Activated T-helper 17 cell treated with anti-CD3 and anti-CD28 coated beads, Interleukin-2, amount 50 U/mL, for 72 hours (primary cell): ENCODE data around the gene ZNF627. TPM values are rescaled to one million over a fixed set of nuclear protein-coding genes. Genes with fewer than 3 reads are reported as not detected.
"Not testable (repeated sequence)": the region's sequence is repeated elsewhere in the genome, so short reads cannot be mapped to it uniquely, and the experiment has no call there.

Source experiments
- ATAC-seq: fragments of 150-1000 bp; cut with Tn5 transposase; replicated peaks from 2 replicates; pipeline ENCODE4 v1.10.0; 2021; ENCODE audit warnings: mild to moderate bottlenecking, moderate library complexity
- H3K27ac Mint-ChIP-seq: one replicate; pipeline ENCODE4 v1.8.0; 2022; ENCODE audit warnings: mixed read lengths
- H3K27me3 Mint-ChIP-seq: one replicate; pipeline ENCODE4 v1.8.0; 2022; ENCODE audit warnings: mixed read lengths
- H3K36me3 Mint-ChIP-seq: one replicate; pipeline ENCODE4 v1.8.0; 2022; ENCODE audit warnings: low read depth, mild to moderate bottlenecking, mixed read lengths
- H3K4me1 Mint-ChIP-seq: one replicate; pipeline ENCODE4 v1.8.0; 2022; ENCODE audit warnings: mixed read lengths
- H3K4me3 Mint-ChIP-seq: one replicate; pipeline ENCODE4 v1.8.0; 2022; ENCODE audit warnings: mild to moderate bottlenecking, mixed read lengths
- H3K9me3 Mint-ChIP-seq: one replicate; pipeline ENCODE4 v1.8.0; 2022; ENCODE audit warnings: mixed read lengths
- total RNA-seq, 2 donors: library from RNA; stranded (reverse); gene quantifications; one replicate each; pipeline ENCODE4 v1.2.3, GENCODE V29; 2022

Gene ZNF627
- total RNA-seq, 2 donors from 2014 or later, result 4.6 to 5.9 TPM

GRCh38 chr19:11564082-11564807 lies 33.0 kb upstream of the ZNF627 start:
- H3K27me3 Mint-ChIP-seq, ATAC-seq, H3K4me3 Mint-ChIP-seq, H3K27ac Mint-ChIP-seq, H3K36me3 Mint-ChIP-seq, H3K9me3 Mint-ChIP-seq: not testable (repeated sequence)
- H3K4me1 Mint-ChIP-seq, result peaks cover 23% of the 10 kb centered on the region

- not testable (repeated sequence) for H3K9me3 Mint-ChIP-seq, H3K27me3 Mint-ChIP-seq, H3K4me3 Mint-ChIP-seq, H3K27ac Mint-ChIP-seq, ATAC-seq, H3K36me3 Mint-ChIP-seq
- H3K4me1 Mint-ChIP-seq, result peaks cover 15% of the 10 kb centered on the region
Measured at GRCh38 chr19:11565649-11565980, 31.7 kb upstream of the ZNF627 start.

GRCh38 chr19:11566164-11566563 lies 31.1 kb upstream of the ZNF627 start:
- Mint-ChIP-seq H3K4me1 (peaks cover 13% of the 10 kb centered on the region), H3K4me3 (no peak overlapping the region), H3K9me3 (no peaks in the 10 kb centered on the region), H3K27ac (peak overlapping the region; percentile 12), H3K27me3 (no peaks in the 10 kb centered on the region), H3K36me3 (no peaks in the 10 kb centered on the region)
- ATAC-seq, result no peak

DNA sequence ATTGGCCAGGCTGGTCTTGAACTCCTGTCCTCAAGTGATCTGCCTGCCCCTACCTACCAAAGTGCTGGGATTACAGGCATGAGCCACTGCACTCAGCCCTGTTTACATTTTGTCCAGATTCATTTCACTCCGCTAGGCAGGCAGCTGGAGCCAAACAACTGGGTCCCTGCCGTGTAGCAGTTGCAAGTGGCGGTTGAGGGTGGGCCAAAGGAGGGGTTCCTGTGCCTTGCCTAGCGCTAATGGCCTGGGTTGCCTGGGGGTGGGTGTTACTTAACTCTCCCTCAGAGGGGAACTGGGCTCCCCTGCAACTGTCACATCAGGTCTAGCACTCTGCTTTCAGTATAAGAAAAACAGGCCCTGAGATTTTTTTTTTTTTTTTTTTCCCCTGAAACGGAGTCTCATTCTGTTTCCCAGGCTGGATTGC lies 27.2 kb upstream of the ZNF627 start:
- H3K36me3 Mint-ChIP-seq, result no peaks in the 10 kb centered on the region
- no peak overlapping the region for H3K27ac Mint-ChIP-seq
- no peaks in the 10 kb centered on the region for H3K27me3 Mint-ChIP-seq
- no peak overlapping the region for H3K4me3 Mint-ChIP-seq
- H3K4me1 Mint-ChIP-seq, result peaks cover 5% of the 10 kb centered on the region
- ATAC-seq, result no peak
- H3K9me3 Mint-ChIP-seq, result no peaks in the 10 kb centered on the region

GRCh38 chr19:11573354-11573753 lies 23.9 kb upstream of the ZNF627 start:
- ATAC-seq, H3K36me3 Mint-ChIP-seq, H3K4me1 Mint-ChIP-seq, H3K27ac Mint-ChIP-seq, H3K9me3 Mint-ChIP-seq, H3K27me3 Mint-ChIP-seq, H3K4me3 Mint-ChIP-seq: not testable (repeated sequence)

DNA sequence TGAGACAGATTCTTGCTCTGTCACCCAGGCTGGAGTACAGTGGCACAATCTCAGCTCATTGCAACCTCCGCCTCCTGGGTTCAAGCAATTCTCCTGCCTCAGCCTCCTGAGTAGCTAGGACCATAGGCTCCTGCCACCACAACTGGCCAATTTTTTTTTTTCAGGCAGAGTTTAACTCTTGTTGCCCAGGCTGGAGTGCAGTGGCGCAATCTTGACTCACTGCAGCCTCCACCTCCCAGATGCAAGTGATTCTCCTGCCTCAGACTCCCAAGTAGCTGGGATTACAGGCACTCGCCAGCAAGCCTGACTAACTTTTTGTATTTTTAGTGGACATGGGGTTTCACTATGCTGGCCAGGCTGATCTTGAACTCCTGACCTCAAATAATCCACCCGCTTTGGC lies 23.5 kb upstream of the ZNF627 start:
- not testable (repeated sequence) for ATAC-seq, H3K9me3 Mint-ChIP-seq, H3K4me3 Mint-ChIP-seq, H3K27me3 Mint-ChIP-seq, H3K36me3 Mint-ChIP-seq, H3K27ac Mint-ChIP-seq, H3K4me1 Mint-ChIP-seq

DNA sequence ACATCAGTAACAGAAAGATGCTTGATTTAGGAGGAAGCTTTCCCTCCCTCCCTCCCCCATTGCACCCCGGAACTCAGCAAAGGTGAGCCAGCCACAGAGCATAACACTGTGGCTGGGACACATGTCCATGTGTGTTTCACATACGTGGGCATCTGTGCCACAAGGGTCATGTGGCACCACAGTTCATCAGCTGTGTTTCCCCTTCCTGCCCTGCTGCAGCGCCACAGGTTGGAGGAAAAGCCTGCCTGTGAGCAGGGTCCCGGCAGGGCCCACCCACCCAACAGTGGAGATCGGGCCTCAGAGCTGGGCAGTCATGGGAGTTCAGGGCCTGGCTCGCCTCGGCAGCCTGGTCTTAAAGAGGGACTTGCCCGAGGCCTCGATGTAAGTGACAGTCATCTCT lies 22.6 kb upstream of the ZNF627 start:
- peak; percentile 81 for ATAC-seq
- Mint-ChIP-seq H3K36me3 (no peaks in the 10 kb centered on the region), H3K4me3 (no peak overlapping the region), H3K4me1 (no peaks in the 10 kb centered on the region), H3K27ac (no peak overlapping the region), H3K9me3 (no peaks in the 10 kb centered on the region), H3K27me3 (no peaks in the 10 kb centered on the region)

DNA sequence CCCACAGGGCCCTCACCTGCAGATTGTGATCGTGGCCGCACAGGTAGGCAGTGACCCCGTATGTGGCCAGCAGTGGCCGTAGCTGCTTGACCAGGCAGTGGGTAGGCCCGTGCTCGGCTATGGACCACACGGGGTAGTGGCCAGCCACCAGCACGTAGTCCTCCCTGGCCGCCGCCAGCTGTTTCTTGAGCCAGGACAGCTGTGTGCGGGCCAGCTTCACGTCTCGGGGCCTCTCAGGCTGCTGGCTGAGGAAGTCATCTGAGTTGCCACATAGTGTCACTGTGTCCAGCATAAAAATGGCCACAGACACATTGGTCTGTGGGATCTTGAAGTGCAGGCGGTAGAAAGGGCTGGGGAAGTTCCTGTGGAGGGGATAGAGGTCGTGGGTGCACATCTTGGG lies 21.1 kb upstream of the ZNF627 start:
- no peaks in the 10 kb centered on the region for H3K27me3 Mint-ChIP-seq
- no peak overlapping the region for H3K4me3 Mint-ChIP-seq
- peaks cover 5% of the 10 kb centered on the region for H3K4me1 Mint-ChIP-seq
- H3K36me3 Mint-ChIP-seq, result no peaks in the 10 kb centered on the region
- ATAC-seq, result no peak
- H3K9me3 Mint-ChIP-seq, result no peaks in the 10 kb centered on the region
- H3K27ac Mint-ChIP-seq, result no peak overlapping the region

- H3K4me1 Mint-ChIP-seq, result peaks cover 13% of the 10 kb centered on the region
- H3K9me3 Mint-ChIP-seq, result no peaks in the 10 kb centered on the region
- no peak within 1 kb of the TSS for H3K27ac Mint-ChIP-seq
- no peaks in the 10 kb centered on the region for H3K27me3 Mint-ChIP-seq
- H3K4me3 Mint-ChIP-seq, result peak within 1 kb of the TSS; percentile 66
- ATAC-seq, result no peak
- H3K36me3 Mint-ChIP-seq, result no peaks in the 10 kb centered on the region
Measured at GRCh38 chr19:11577451-11578257, 19.6 kb upstream of the ZNF627 start, which contains the start of gene ACP5. Gene ACP5 (minus strand): TSS chr19:11577645. CDS start chr19:11577317, 328 bp downstream.

- Mint-ChIP-seq H3K4me1 (peaks cover 13% of the 10 kb centered on the region), H3K27me3 (no peaks in the 10 kb centered on the region), H3K9me3 (no peaks in the 10 kb centered on the region), H3K36me3 (no peaks in the 10 kb centered on the region), H3K4me3 (peak overlapping the region; percentile 66), H3K27ac (no peak overlapping the region)
- ATAC-seq, result peak; percentile 65
Measured at GRCh38 chr19:11578258-11579142, 18.8 kb upstream of the ZNF627 start.

DNA sequence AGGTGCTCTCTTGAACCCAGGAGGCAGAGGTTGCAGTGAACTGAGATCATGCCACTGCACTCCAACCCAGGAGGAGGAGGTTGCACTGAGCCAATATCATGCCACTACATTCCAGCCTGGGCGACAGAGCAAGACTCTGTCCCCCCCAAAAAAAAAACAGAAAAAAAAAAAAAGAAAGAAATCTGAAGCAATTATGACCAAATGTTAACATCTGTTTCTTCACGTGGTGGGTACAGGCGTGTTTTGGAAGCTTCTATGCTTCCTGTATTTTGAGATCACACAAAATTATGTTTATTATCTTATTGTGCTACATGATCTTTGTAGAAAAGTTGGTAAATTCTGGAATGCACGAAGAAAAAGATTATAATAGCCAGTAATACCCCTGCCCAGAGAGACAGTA lies 17.2 kb upstream of the ZNF627 start:
- ATAC-seq, result no peak
- H3K4me3 Mint-ChIP-seq, result no peak overlapping the region
- H3K4me1 Mint-ChIP-seq, result peaks cover 13% of the 10 kb centered on the region
- H3K9me3 Mint-ChIP-seq, result no peaks in the 10 kb centered on the region
- H3K27ac Mint-ChIP-seq, result no peak overlapping the region
- no peaks in the 10 kb centered on the region for H3K27me3 Mint-ChIP-seq
- no peaks in the 10 kb centered on the region for H3K36me3 Mint-ChIP-seq

DNA sequence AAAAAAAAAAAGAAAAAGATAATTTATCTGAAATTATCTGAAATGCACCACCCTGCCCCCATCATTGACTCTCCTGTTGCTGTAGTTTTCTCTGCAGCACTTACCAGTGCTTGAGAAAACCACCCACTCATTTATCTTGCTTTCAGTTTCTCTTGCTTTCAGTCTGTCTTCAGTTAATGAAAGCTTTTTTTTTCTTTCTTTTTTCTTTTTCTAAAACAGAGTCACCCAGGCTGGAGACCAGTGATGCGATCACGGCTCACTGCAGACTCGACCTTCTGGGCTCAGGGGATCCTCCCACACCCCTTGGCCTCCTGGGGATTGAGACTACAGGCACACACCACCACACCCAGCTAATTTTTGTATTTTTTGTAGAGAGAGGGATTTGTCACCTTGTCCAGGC lies 15.5 kb upstream of the ZNF627 start:
- peak overlapping the region; percentile 69 for H3K4me3 Mint-ChIP-seq
- peak overlapping the region; percentile 64 for H3K27ac Mint-ChIP-seq
- peak; percentile 91 for ATAC-seq
- no peaks in the 10 kb centered on the region for H3K27me3 Mint-ChIP-seq
- no peaks in the 10 kb centered on the region for H3K36me3 Mint-ChIP-seq
- H3K9me3 Mint-ChIP-seq, result no peaks in the 10 kb centered on the region
- peaks cover 13% of the 10 kb centered on the region for H3K4me1 Mint-ChIP-seq

DNA sequence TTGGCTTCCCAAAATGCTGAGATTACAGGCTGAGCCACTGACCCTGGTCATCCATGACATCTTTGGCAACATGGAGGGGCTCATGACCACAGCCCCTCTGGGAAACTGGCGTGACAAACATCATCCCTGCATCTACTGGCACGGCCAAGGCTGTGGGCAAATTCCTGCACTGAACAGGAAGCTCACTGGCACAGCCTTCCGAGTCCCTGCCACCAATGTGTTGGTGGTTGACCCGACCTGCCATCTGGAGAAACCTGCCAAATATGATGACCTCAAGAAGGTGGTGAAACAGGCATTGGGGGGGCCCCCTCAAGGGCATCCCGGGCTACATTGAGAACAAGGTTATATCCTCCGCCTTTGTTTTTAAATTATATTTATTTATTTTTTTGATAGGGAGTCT lies 11.0 kb upstream of the ZNF627 start:
- Mint-ChIP-seq H3K27me3 (no peaks in the 10 kb centered on the region), H3K4me3 (no peak overlapping the region), H3K36me3 (no peaks in the 10 kb centered on the region), H3K9me3 (no peaks in the 10 kb centered on the region), H3K4me1 (peaks cover 16% of the 10 kb centered on the region), H3K27ac (no peak overlapping the region)
- ATAC-seq, result no peak

DNA sequence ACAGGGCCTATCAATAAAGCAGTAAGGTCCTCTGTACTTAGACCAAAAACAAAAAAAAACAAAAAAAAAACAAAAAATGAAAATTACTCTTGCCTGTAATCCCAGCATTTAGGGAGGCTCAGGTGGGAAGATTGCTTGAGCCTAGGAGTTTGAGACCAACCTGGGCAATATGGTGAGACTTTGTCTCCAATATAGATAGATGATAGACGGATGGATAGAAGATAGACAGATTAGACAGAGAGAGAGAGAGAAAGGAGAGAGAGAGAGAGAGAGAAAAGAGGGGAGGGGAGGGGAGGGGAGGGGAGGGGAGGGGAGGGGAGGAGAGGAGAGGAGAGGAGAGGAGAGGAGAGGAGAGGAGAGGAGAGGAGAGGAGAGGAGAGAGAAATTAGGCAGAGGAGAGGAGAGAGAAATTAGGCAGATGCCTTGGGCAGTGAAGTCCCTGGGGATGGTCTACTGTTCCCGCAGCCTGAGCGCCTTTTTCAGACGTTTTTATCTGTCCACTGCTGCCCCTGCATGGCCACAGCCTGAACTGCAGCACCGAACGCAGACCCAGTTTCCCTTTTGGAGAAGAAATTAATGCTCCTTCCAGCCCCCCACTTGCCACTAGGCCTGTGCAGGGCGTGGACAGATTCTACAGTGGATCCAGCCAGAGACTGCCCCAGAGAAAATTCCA lies 9.8 kb upstream of the ZNF627 start:
- peak; percentile 86 for ATAC-seq
- H3K36me3 Mint-ChIP-seq, result no peaks in the 10 kb centered on the region
- no peaks in the 10 kb centered on the region for H3K9me3 Mint-ChIP-seq
- H3K27ac Mint-ChIP-seq, result peak overlapping the region; percentile 56
- no peak overlapping the region for H3K4me3 Mint-ChIP-seq
- H3K4me1 Mint-ChIP-seq, result peaks cover 9% of the 10 kb centered on the region
- H3K27me3 Mint-ChIP-seq, result no peaks in the 10 kb centered on the region
